ENCODE results near the gene CDHR5.

CDHR5 gene

DNA sequence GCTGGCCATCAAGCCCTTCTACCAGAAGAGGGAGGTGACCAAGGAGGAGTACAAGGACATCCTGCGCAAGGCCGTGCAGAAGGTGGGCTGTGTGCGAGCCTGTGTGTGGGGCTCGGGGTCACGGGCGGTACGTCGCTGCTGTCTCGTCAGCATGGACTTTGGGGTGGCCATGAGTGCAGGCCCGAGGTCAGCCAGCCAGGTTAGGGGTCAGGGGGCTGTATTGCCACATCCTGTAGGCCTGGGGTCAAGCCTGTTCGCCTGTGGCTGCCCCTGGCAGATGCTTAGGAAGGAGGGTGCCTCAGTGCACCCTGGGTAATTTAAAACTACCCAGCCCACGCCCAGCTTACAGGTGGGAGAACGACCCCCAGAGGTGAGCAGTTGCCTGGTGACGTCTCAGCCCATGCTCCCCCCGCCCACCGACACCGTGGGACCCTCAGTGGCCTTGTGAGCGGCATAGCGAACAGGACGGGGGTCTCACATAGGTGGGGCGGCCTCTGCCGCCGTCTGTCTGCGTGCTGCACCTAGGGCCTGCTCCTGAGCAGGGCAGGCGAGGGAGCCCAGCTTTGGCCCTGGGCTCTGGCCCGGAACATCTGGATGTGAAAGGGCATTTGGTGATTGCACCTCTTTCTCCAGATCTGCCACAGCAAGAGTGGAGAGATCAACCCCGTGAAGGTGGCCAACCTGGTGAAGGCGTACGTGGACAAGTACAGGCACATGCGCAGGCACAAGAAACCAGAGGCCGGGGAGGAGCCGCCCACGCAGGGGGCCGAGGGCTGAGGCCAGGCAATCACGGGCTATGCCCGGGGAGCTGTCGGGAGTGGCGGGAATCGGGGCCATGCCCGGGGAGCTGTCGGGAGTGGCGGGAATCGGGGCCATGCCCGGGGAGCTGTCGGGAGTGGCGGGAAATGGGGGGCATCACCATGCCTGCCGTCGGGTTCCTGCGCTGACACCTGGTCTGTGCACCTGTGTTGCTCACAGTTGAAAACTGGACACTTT is 13.5 kb downstream of the CDHR5 start:
- Histone ChIP-seq H3K4me1 (ENCODE audit: control insufficient read depth, low read length) (peaks cover 27% of the 10 kb centered on the region), H3K36me3 (ENCODE audit: control insufficient read depth, low read length) (peaks cover 70% of the 10 kb centered on the region), H3K4me2 (ENCODE audit: low read length) (no peak overlapping the region), H3K9me3 (ENCODE audit: control insufficient read depth, insufficient read depth, low read length) (no peaks in the 10 kb centered on the region), H3K9me2 (replicated peaks; ENCODE audit: control insufficient read depth, low read length) (no peaks in the 10 kb centered on the region), H3K4me3 (ENCODE audit: low read length) (no peak overlapping the region), H4K20me1 (ENCODE audit: control insufficient read depth, insufficient read depth, low read depth, low read length) (peaks cover 11% of the 10 kb centered on the region), H3K27me3 (ENCODE audit: control insufficient read depth, low read length) (no peaks in the 10 kb centered on the region), H3K79me2 (ENCODE audit: control insufficient read depth, low read length) (no peaks in the 10 kb centered on the region; the same call in none of the 2 replicates), H3F3A (ENCODE audit: control insufficient read depth, insufficient read depth) (peaks cover 9% of the 10 kb centered on the region; the same call in 1 of the 2 replicates), H3K27ac (ENCODE audit: low read depth, low read length) (no peak overlapping the region)
- TF ChIP-seq, protein P1, sequence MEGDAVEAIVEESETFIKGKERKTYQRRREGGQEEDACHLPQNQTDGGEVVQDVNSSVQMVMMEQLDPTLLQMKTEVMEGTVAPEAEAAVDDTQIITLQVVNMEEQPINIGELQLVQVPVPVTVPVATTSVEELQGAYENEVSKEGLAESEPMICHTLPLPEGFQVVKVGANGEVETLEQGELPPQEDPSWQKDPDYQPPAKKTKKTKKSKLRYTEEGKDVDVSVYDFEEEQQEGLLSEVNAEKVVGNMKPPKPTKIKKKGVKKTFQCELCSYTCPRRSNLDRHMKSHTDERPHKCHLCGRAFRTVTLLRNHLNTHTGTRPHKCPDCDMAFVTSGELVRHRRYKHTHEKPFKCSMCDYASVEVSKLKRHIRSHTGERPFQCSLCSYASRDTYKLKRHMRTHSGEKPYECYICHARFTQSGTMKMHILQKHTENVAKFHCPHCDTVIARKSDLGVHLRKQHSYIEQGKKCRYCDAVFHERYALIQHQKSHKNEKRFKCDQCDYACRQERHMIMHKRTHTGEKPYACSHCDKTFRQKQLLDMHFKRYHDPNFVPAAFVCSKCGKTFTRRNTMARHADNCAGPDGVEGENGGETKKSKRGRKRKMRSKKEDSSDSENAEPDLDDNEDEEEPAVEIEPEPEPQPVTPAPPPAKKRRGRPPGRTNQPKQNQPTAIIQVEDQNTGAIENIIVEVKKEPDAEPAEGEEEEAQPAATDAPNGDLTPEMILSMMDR (IDR thresholded peaks at IDR 0.05; ENCODE audit: low read depth, low read length, poor library complexity, severe bottlenecking) = no peak
- no peak for TF ChIP-seq EZH2phosphoT487 (IDR thresholded peaks at IDR 0.05; ENCODE audit: borderline replicate concordance, low read length)

DNA sequence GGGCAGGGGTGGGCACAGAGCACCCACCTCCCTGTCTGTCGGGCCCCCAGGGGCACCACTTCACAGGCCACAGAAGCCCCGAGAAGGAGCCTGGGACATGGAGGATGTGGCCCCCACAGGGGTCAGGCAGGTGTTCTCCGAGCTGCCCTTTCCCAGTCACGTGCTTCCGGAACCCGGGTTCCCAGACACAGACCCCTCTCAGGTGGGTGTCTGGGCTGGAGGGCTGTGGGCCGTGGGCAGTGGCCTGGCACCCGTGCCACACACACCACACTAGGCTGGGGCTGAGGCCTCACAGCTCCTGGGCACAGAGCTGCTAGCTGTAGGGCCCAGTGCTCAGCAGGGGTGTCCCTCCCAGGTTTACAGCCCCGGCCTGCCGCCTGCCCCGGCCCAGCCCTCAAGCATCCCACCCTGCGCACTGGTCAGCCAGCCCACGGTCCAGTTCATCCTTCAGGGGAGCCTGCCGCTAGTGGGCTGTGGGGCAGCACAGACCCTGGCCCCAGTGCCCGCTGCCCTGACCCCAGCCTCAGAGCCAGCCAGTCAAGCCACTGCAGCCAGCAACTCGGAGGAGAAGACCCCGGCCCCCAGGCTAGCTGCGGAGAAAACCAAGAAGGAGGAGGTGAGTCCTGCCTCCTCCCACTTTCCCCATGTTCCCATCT is 14.5 kb downstream of the CDHR5 start:
- no peak overlapping the region for H3K27ac ChIP-seq (ENCODE audit: low read depth, low read length)
- H3K79me2 ChIP-seq (ENCODE audit: control insufficient read depth, low read length) = no peaks in the 10 kb centered on the region; the same call in none of the 2 replicates
- no peak overlapping the region for H3K4me2 ChIP-seq (ENCODE audit: low read length)
- peaks cover 81% of the 10 kb centered on the region for H3K36me3 ChIP-seq (ENCODE audit: control insufficient read depth, low read length)
- peaks cover 11% of the 10 kb centered on the region for H4K20me1 ChIP-seq (ENCODE audit: control insufficient read depth, insufficient read depth, low read depth, low read length)
- H3K4me3 ChIP-seq (ENCODE audit: low read length) = no peak overlapping the region
- peaks cover 20% of the 10 kb centered on the region for H3K4me1 ChIP-seq (ENCODE audit: control insufficient read depth, low read length)
- no peaks in the 10 kb centered on the region for H3K9me2 ChIP-seq (replicated peaks; ENCODE audit: control insufficient read depth, low read length)
- no peaks in the 10 kb centered on the region for H3K9me3 ChIP-seq (ENCODE audit: control insufficient read depth, insufficient read depth, low read length)
- H3F3A ChIP-seq (ENCODE audit: control insufficient read depth, insufficient read depth) = peaks cover 6% of the 10 kb centered on the region; the same call in 1 of the 2 replicates
- no peak for TF ChIP-seq EZH2phosphoT487 (IDR thresholded peaks at IDR 0.05; ENCODE audit: borderline replicate concordance, low read length)
- TF ChIP-seq, protein P1 (IDR thresholded peaks at IDR 0.05; ENCODE audit: low read depth, low read length, poor library complexity, severe bottlenecking) = no peak
- H3K27me3 ChIP-seq (ENCODE audit: control insufficient read depth, low read length) = no peaks in the 10 kb centered on the region

DNA sequence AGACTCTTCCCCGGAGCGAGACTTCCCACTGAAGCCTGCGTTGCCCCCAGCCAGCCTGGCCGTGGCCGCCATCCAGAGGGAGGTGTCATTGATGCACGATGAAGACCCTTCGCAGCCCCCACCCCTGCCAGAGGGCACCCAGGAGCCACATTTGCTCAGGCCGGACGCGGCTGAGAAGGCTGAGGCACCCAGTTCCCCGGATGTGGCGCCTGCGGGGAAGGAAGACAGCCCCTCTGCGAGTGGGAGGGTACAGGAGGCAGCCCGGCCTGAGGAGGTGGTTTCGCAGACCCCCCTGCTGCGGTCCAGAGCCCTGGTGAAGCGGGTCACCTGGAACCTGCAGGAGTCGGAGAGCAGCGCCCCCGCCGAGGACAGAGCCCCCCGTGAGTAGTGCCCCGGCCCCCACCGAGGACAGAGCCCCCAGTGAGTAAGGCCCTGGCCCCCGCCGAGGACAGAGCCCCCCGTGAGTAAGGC is 15.4 kb downstream of the CDHR5 start:
- H3K9me3 ChIP-seq (ENCODE audit: control insufficient read depth, insufficient read depth, low read length) = no peaks in the 10 kb centered on the region
- no peaks in the 10 kb centered on the region; the same call in none of the 2 replicates for H3K79me2 ChIP-seq (ENCODE audit: control insufficient read depth, low read length)
- no peak overlapping the region for H3K4me2 ChIP-seq (ENCODE audit: low read length)
- no peak overlapping the region for H3K27ac ChIP-seq (ENCODE audit: low read depth, low read length)
- peaks cover 11% of the 10 kb centered on the region for H4K20me1 ChIP-seq (ENCODE audit: control insufficient read depth, insufficient read depth, low read depth, low read length)
- peaks cover 12% of the 10 kb centered on the region for H3K4me1 ChIP-seq (ENCODE audit: control insufficient read depth, low read length)
- peaks cover 85% of the 10 kb centered on the region for H3K36me3 ChIP-seq (ENCODE audit: control insufficient read depth, low read length)
- H3K4me3 ChIP-seq (ENCODE audit: low read length) = no peak overlapping the region
- peaks cover 6% of the 10 kb centered on the region; the same call in 1 of the 2 replicates for H3F3A ChIP-seq (ENCODE audit: control insufficient read depth, insufficient read depth)
- TF ChIP-seq, protein P1 (IDR thresholded peaks at IDR 0.05; ENCODE audit: low read depth, low read length, poor library complexity, severe bottlenecking) = no peak
- TF ChIP-seq EZH2phosphoT487 (IDR thresholded peaks at IDR 0.05; ENCODE audit: borderline replicate concordance, low read length) = no peak
- H3K9me2 ChIP-seq (replicated peaks; ENCODE audit: control insufficient read depth, low read length) = no peaks in the 10 kb centered on the region
- H3K27me3 ChIP-seq (ENCODE audit: control insufficient read depth, low read length) = no peaks in the 10 kb centered on the region
